ENCODE results near the gene BPHL.

BPHL gene

DNA sequence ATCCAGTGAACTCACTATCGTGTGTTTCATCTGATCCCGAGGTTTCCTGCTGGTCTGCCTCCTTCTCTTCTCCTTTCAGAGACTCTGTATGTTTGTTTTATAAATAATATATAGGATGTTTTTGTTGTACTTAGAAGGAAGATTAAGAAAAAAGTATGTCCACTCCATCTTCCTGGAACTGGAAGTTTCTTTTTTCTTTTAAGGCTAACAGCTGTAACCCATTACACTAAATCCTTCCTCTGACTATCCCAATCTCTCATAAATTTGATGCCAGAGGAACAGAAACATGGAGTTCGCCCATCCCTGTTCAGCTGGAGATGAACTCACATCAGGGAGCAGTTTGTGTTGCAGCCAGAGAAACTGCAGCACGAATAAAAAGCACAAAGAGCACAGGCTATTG is 29.5 kb upstream of the BPHL start:
- Histone ChIP-seq H3K4me2 (ENCODE audit: low read depth, low read length, poor library complexity, severe bottlenecking) (no peak overlapping the region), H3F3A (ENCODE audit: insufficient read depth) (0 out of 2 replicates have a peak, but pooled peaks cover 5% of the 10 kb centered on the region), H3K9me2 (replicated peaks; ENCODE audit: insufficient read depth, low read length) (no peaks in the 10 kb centered on the region), H3K36me3 (ENCODE audit: low read length) (peaks cover 18% of the 10 kb centered on the region), H4K20me1 (ENCODE audit: low read depth, low read length) (no peaks in the 10 kb centered on the region), H3K9me3 (ENCODE audit: insufficient read depth, low read length) (no peaks in the 10 kb centered on the region), H3K9ac (ENCODE audit: low read length) (no peak overlapping the region), H3K27me3 (ENCODE audit: low read length) (no peaks in the 10 kb centered on the region), H3K4me3 (ENCODE audit: insufficient read depth, low read length, poor library complexity, severe bottlenecking) (no peak overlapping the region), H3K79me2 (ENCODE audit: insufficient read depth, low read length) (no peaks in the 10 kb centered on the region), H3K27ac (ENCODE audit: low read depth, low read length) (no peak overlapping the region), H2AFZ (ENCODE audit: low read depth, low read length, severe bottlenecking) (no peak overlapping the region)
- TF ChIP-seq, protein P1, sequence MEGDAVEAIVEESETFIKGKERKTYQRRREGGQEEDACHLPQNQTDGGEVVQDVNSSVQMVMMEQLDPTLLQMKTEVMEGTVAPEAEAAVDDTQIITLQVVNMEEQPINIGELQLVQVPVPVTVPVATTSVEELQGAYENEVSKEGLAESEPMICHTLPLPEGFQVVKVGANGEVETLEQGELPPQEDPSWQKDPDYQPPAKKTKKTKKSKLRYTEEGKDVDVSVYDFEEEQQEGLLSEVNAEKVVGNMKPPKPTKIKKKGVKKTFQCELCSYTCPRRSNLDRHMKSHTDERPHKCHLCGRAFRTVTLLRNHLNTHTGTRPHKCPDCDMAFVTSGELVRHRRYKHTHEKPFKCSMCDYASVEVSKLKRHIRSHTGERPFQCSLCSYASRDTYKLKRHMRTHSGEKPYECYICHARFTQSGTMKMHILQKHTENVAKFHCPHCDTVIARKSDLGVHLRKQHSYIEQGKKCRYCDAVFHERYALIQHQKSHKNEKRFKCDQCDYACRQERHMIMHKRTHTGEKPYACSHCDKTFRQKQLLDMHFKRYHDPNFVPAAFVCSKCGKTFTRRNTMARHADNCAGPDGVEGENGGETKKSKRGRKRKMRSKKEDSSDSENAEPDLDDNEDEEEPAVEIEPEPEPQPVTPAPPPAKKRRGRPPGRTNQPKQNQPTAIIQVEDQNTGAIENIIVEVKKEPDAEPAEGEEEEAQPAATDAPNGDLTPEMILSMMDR (IDR thresholded peaks at IDR 0.05; ENCODE audit: insufficient read depth, low read length, poor library complexity, severe bottlenecking) = no peak
- TF ChIP-seq EZH2phosphoT487 (conservative IDR thresholded peaks at IDR 0.05; ENCODE audit: low read length) = no peak

DNA sequence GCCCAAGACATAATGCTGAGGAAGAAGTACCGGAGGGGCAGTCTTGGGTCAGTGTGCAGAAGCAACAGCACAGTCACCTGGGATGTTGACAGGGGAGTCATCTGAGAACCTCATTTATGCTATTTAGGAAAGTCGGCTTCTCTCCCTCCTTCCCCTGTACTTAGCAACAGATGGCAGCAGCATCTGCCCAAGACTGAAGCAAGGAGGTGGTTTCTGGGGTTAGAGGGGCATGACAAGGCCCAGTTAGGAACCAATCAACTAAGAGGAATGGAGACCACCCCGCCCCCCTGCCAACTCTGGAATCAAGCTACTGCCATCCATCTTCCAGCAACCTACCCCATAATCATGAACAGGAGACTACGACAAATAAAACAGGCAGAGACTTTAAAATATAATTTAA is 28.5 kb upstream of the BPHL start:
- H3K27ac ChIP-seq (ENCODE audit: low read depth, low read length) = no peak overlapping the region
- H3K4me3 ChIP-seq (ENCODE audit: insufficient read depth, low read length, poor library complexity, severe bottlenecking) = no peak overlapping the region

DNA sequence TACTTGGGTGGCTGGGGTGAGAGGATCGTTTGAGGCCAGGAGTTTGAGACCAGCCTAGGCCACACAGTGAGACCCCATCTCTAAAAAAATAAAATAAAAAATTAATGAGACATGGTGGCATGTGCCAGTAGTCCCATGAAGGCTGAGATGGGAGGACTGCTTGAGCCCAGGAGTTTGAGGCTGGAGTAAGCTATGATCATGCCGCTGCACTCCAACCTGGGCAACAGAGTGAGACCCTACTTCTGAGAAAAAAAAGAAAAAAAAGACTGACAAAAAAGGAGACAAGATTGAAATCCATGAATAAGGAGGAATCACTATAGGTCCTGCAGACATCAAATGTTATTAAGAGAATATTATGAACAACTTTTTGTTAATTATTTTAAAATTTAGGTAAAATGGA is 23.7 kb upstream of the BPHL start:
- TF ChIP-seq EZH2phosphoT487 (conservative IDR thresholded peaks at IDR 0.05; ENCODE audit: low read length) = no peak
- TF ChIP-seq, protein P1 (IDR thresholded peaks at IDR 0.05; ENCODE audit: insufficient read depth, low read length, poor library complexity, severe bottlenecking) = no peak
- H4K20me1 ChIP-seq (ENCODE audit: low read depth, low read length) = no peaks in the 10 kb centered on the region
- no peaks in the 10 kb centered on the region for H3K9me3 ChIP-seq (ENCODE audit: insufficient read depth, low read length)
- no peaks in the 10 kb centered on the region for H3K79me2 ChIP-seq (ENCODE audit: insufficient read depth, low read length)
- H3K9ac ChIP-seq (ENCODE audit: low read length) = no peak overlapping the region
- no peak overlapping the region for H3K4me2 ChIP-seq (ENCODE audit: low read depth, low read length, poor library complexity, severe bottlenecking)
- H3K4me3 ChIP-seq (ENCODE audit: insufficient read depth, low read length, poor library complexity, severe bottlenecking) = no peak overlapping the region
- H3F3A ChIP-seq (ENCODE audit: insufficient read depth) = peaks cover 10% of the 10 kb centered on the region; the same call in 1 of the 2 replicates
- H3K27ac ChIP-seq (ENCODE audit: low read depth, low read length) = no peak overlapping the region
- H3K36me3 ChIP-seq (ENCODE audit: low read length) = peaks cover 42% of the 10 kb centered on the region
- no peaks in the 10 kb centered on the region for H3K27me3 ChIP-seq (ENCODE audit: low read length)
- no peaks in the 10 kb centered on the region for H3K9me2 ChIP-seq (replicated peaks; ENCODE audit: insufficient read depth, low read length)
- H2AFZ ChIP-seq (ENCODE audit: low read depth, low read length, severe bottlenecking) = no peak overlapping the region

More for the DNA sequence above, 28.5 kb upstream of the BPHL start:
- Histone ChIP-seq H2AFZ (ENCODE audit: low read depth, low read length, severe bottlenecking) (no peak overlapping the region), H3K9ac (ENCODE audit: low read length) (no peak overlapping the region), H3K4me2 (ENCODE audit: low read depth, low read length, poor library complexity, severe bottlenecking) (no peak overlapping the region), H3K79me2 (ENCODE audit: insufficient read depth, low read length) (no peaks in the 10 kb centered on the region), H3K9me3 (ENCODE audit: insufficient read depth, low read length) (no peaks in the 10 kb centered on the region), H3K36me3 (ENCODE audit: low read length) (peaks cover 27% of the 10 kb centered on the region), H4K20me1 (ENCODE audit: low read depth, low read length) (no peaks in the 10 kb centered on the region), H3K9me2 (replicated peaks; ENCODE audit: insufficient read depth, low read length) (no peaks in the 10 kb centered on the region), H3K27me3 (ENCODE audit: low read length) (no peaks in the 10 kb centered on the region), H3F3A (ENCODE audit: insufficient read depth) (peaks cover 7% of the 10 kb centered on the region; the same call in 1 of the 2 replicates)
- TF ChIP-seq, protein P1 (IDR thresholded peaks at IDR 0.05; ENCODE audit: insufficient read depth, low read length, poor library complexity, severe bottlenecking) = no peak
- TF ChIP-seq EZH2phosphoT487 (conservative IDR thresholded peaks at IDR 0.05; ENCODE audit: low read length) = no peak
